Measurements from ENCODE around the gene THSD7A.

DNA sequence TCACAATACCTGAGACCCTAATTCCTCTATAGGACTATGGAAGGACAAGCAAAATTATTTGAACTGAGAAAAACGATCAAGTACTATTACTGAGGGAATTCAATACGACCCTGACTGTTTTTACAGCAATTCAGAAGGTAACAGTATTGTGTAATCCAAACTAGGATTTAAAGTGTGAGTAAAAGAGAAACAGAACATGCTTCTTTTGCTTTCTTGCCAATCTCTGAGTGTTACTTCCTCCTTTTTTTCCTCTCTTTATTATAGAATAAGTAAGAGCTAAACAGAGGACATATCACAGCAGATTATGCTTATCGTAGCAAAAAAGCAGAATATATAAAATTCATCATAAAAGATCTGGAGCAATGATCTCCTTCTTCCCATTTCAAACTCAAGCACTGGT, 292.1 kb downstream of the THSD7A start:
- TF ChIP-seq, protein P1, sequence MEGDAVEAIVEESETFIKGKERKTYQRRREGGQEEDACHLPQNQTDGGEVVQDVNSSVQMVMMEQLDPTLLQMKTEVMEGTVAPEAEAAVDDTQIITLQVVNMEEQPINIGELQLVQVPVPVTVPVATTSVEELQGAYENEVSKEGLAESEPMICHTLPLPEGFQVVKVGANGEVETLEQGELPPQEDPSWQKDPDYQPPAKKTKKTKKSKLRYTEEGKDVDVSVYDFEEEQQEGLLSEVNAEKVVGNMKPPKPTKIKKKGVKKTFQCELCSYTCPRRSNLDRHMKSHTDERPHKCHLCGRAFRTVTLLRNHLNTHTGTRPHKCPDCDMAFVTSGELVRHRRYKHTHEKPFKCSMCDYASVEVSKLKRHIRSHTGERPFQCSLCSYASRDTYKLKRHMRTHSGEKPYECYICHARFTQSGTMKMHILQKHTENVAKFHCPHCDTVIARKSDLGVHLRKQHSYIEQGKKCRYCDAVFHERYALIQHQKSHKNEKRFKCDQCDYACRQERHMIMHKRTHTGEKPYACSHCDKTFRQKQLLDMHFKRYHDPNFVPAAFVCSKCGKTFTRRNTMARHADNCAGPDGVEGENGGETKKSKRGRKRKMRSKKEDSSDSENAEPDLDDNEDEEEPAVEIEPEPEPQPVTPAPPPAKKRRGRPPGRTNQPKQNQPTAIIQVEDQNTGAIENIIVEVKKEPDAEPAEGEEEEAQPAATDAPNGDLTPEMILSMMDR (IDR thresholded peaks at IDR 0.05): no peak
- no peak for TF ChIP-seq ZFX (IDR thresholded peaks at IDR 0.05; ENCODE audit: borderline replicate concordance)

Data from 22Rv1 (cell line).